HG02623 (cell line): ENCODE results near the gene MZF1.
"Not testable (repeated sequence)": the region's sequence is repeated elsewhere in the genome, so short reads cannot be mapped to it uniquely, and the experiment has no call there.

Source experiments
- ATAC-seq: cut with Tn5 transposase; IDR thresholded peaks from one replicate; pipeline ENCODE4 v1.9.1; 2021; ENCODE audit warnings: moderate library complexity; ENCODE audit not compliant: unreplicated experiment

The MZF1 gene

GRCh38 chr19:58572818-58573657 is at the start of gene MZF1:
MZF1 (minus strand) TSS chr19:58573335; CDS start chr19:58571389, 1,946 bp downstream.
- peak; percentile 51 for ATAC-seq

GRCh38 chr19:58607213-58607612 is 34.1 kb upstream of the MZF1 start:
- not testable (repeated sequence) for ATAC-seq

GRCh38 chr19:58606251-58606896 is 33.2 kb upstream of the MZF1 start:
- not testable (repeated sequence) for ATAC-seq

GRCh38 chr19:58586133-58586765 is 13.1 kb upstream of the MZF1 start:
- ATAC-seq, result no peak

GRCh38 chr19:58585442-58586132 is 12.5 kb upstream of the MZF1 start:
- no peak for ATAC-seq

GRCh38 chr19:58584498-58585441 is 11.6 kb upstream of the MZF1 start:
- no peak for ATAC-seq

- ATAC-seq, result no peak
These were observed 9.8 kb upstream of the MZF1 start for GRCh38 chr19:58582985-58583384.

- peak; percentile 47 for ATAC-seq
These were observed 8.3 kb upstream of the MZF1 start for GRCh38 chr19:58581227-58582141.

GRCh38 chr19:58579473-58580142 is 6.5 kb upstream of the MZF1 start:
- ATAC-seq, result no peak

- no peak for ATAC-seq
These were observed 5.1 kb upstream of the MZF1 start for GRCh38 chr19:58578012-58578925.

- not testable (repeated sequence) for ATAC-seq
These were observed 4.4 kb upstream of the MZF1 start for GRCh38 chr19:58577581-58577980.

- peak; percentile 36 for ATAC-seq
These were observed 2.3 kb upstream of the MZF1 start for GRCh38 chr19:58575183-58576041.

GRCh38 chr19:58573658-58574164 is 576 bp upstream of the MZF1 start:
- ATAC-seq, result no peak

GRCh38 chr19:58572026-58572817 is 913 bp downstream of the MZF1 start:
- no peak for ATAC-seq

GRCh38 chr19:58571575-58571947 is 1.6 kb downstream of the MZF1 start:
- no peak for ATAC-seq
